Transverse colon (tissue), 4 donors: ENCODE results near the gene NOXO1. TPM values are rescaled to one million over a fixed set of nuclear protein-coding genes. Genes with fewer than 3 reads are reported as not detected.
A peak's percentile ranks its signal among the peaks of the same experiment; 100 is the strongest.

ENCODE experiments used
- DNase-seq: peaks from one replicate; pipeline ENCODE4 v3.0.0-alpha.2; 2019
- H3K27ac ChIP-seq, 4 donors: fragments of 200-600 bp; sonication (generic); 2 replicates each; pipeline ENCODE4 v1.5.1; 2016 to 2018; ENCODE audit warnings: inconsistent platforms in 4 of 4
- H3K27me3 ChIP-seq: fragments of 200-600 bp; sonication (generic); 2 replicates; pipeline ENCODE4 v1.5.1; 2017; ENCODE audit warnings: inconsistent platforms
- H3K36me3 ChIP-seq, 4 donors: fragments of 200-600 bp; sonication (generic); 2 replicates each; pipeline ENCODE4 v1.5.1; 2017 to 2019; ENCODE audit warnings: inconsistent platforms in 4 of 4
- H3K4me1 ChIP-seq, 4 donors: fragments of 200-600 bp; sonication (generic); 2 replicates each; pipeline ENCODE4 v1.5.1; 2017 to 2020; ENCODE audit warnings: inconsistent platforms in 4 of 4
- H3K4me3 ChIP-seq, 4 donors: fragments of 200-600 bp; sonication (generic); 1 replicate in 1 of 4; 2 replicates in 3 of 4; pipeline versions ENCODE4 v1.5.1 to v1.6.1; 2017 to 2019; ENCODE audit warnings: inconsistent platforms in 4 of 4
- H3K9me3 ChIP-seq, 2 donors: fragments of 200-600 bp; sonication (generic); 2 replicates each; pipeline ENCODE4 v1.5.1; 2017 to 2019; ENCODE audit warnings: inconsistent platforms in 2 of 2
- CTCF ChIP-seq, 5 experiments: fragments of 200-600 bp in 3 of 5; fragments of 450-650 bp in 2 of 5; sonication (generic) in 3 of 5; IDR thresholded peaks; 1 replicate in 2 of 5; 2 replicates in 3 of 5; pipeline ENCODE4 v1.5.1; 2016 to 2017; ENCODE audit warnings: antibody characterized with exemption in 5 of 5, inconsistent platforms in 3 of 5, mild to moderate bottlenecking in 2 of 5, moderate library complexity in 1 of 5
- EP300 ChIP-seq: sonication (generic); formaldehyde crosslinking; IDR thresholded peaks from one replicate; pipeline ENCODE4 v1.6.1; 2017; ENCODE audit warnings: antibody characterized with exemption, low read depth
- POLR2A ChIP-seq: fragments of 450-650 bp; IDR thresholded peaks from one replicate; pipeline ENCODE4 v1.6.1; 2016; ENCODE audit warnings: antibody characterized with exemption, mild to moderate bottlenecking, moderate library complexity
- POLR2AphosphoS5 ChIP-seq, 3 donors: sonication (generic); formaldehyde crosslinking; IDR thresholded peaks; one replicate each; pipeline ENCODE4 v1.6.1; 2016; ENCODE audit warnings: antibody characterized with exemption in 3 of 3
- WGBS, 2 donors: methylation state at CpG; one replicate each; pipeline ENCODE4 v1.1.5; 2018; ENCODE audit warnings: low coverage in 1 of 2; 5-methylcytosine and 5-hydroxymethylcytosine counted together
- in situ Hi-C, 4 donors: fragments of 200-750 bp; cut with MboI; loops; one replicate each; pipeline versions ENCODE4 v1.15.0 to v1.15.1; 2017; ENCODE audit warnings: low sequenced_read_pairs in 3 of 4, low pct_ligation_motif_present in 1 of 4, low pct_unique_long_range_greater_than_20kb in 1 of 4
- intact Hi-C: fragments of 100-400 bp; cut with DNase I; formaldehyde crosslinking; loops from one replicate; pipeline ENCODE4 v1.15.1; 2023; ENCODE audit warnings: low total_unique reads
- total RNA-seq, 4 donors: library from RNA; depleted of rRNA; stranded (reverse); fragments of >200 nt; gene quantifications; one replicate each; pipeline ENCODE4 v1.1.0, GENCODE V29; 2016

Gene NOXO1
- total RNA-seq, 4 donors from 2014 or later = 4.2 to 29.8 (median 19.4) TPM

- peaks cover 15 to 42% (median 34%) of the 10 kb centered on the region in 4 donors for H3K4me1 ChIP-seq
- TF ChIP-seq CTCF (IDR thresholded peaks at IDR 0.05) (no peak), POLR2AphosphoS5 (IDR thresholded peaks at IDR 0.05) (no peak), POLR2A (no peak), EP300 (no peak)
- H3K27ac ChIP-seq = peak overlapping the region in 1 of 4 donors; percentile 90
- 85 to 90% methylated on average over 9 to 17 of the region's 17 CpGs for WGBS, 2 donors
- H3K9me3 ChIP-seq = no peaks in the 10 kb centered on the region
- intact Hi-C loops = no loop called here
- peaks cover 0 to 17% (median 4%) of the 10 kb centered on the region in 4 donors for H3K36me3 ChIP-seq
- no peak for DNase-seq
- H3K27me3 ChIP-seq = no peaks in the 10 kb centered on the region
- no peak overlapping the region for H3K4me3 ChIP-seq
- in situ Hi-C loops = no loop called here
Measured at GRCh38 chr16:1938910-1939309, 42.4 kb downstream of the NOXO1 start.

DNA sequence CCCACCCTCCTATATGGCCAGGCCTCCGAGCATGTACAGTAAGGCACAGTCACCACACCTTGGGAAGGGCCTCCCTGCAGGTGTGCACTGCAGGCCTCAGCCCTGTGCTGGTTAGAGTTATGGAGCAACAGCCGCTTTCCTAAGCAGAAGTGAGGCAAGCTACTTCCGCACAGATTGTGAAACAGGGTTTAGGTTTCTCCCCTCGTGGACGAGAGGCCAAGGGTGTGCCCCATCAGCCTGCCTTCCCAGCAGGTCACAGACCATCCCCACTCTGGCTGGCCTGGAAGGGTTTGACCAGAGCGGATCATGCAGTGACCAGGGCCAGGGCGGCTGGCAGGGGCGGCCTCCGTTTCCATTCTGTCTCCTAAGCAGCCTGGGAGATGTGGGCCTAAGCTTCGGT, 43.0 kb downstream of the NOXO1 start:
- no peaks in the 10 kb centered on the region for H3K27me3 ChIP-seq
- H3K27ac ChIP-seq = no peak overlapping the region
- WGBS, 2 donors = 98% methylated on average over 10 of the region's 10 CpGs; no CpG with 5 or more reads in 1 of the 2 donors
- no peaks in the 10 kb centered on the region for H3K9me3 ChIP-seq
- peaks cover 0 to 17% (median 4%) of the 10 kb centered on the region in 4 donors for H3K36me3 ChIP-seq
- H3K4me3 ChIP-seq = no peak overlapping the region
- no peak for DNase-seq
- peaks cover 15 to 36% (median 31%) of the 10 kb centered on the region in 4 donors for H3K4me1 ChIP-seq
- intact Hi-C loops = no loop called here
- in situ Hi-C loops = no loop called here
- no peak for TF ChIP-seq CTCF (IDR thresholded peaks at IDR 0.05)
- no peak for TF ChIP-seq POLR2A
- TF ChIP-seq POLR2AphosphoS5 (IDR thresholded peaks at IDR 0.05) = no peak
- no peak for TF ChIP-seq EP300

- Histone ChIP-seq H3K27ac (no peak overlapping the region), H3K4me1 (peaks cover 8 to 30% (median 24%) of the 10 kb centered on the region in 4 donors), H3K36me3 (peaks cover 0 to 17% (median 4%) of the 10 kb centered on the region in 4 donors), H3K4me3 (no peak overlapping the region), H3K27me3 (no peaks in the 10 kb centered on the region), H3K9me3 (no peaks in the 10 kb centered on the region)
- intact Hi-C loops = no loop called here
- DNase-seq = no peak
- TF ChIP-seq CTCF (IDR thresholded peaks at IDR 0.05) (no peak), POLR2AphosphoS5 (IDR thresholded peaks at IDR 0.05) (no peak), POLR2A (no peak), EP300 (no peak)
- in situ Hi-C loops = no loop called here
- 91% methylated on average over 11 of the region's 11 CpGs; no CpG with 5 or more reads in 1 of the 2 donors for WGBS, 2 donors
Measured at GRCh38 chr16:1936945-1937479, 44.3 kb downstream of the NOXO1 start.

- H3K4me3 ChIP-seq = no peak overlapping the region
- no peaks in the 10 kb centered on the region for H3K27me3 ChIP-seq
- WGBS, 2 donors = 75% methylated on average over 21 of the region's 23 CpGs; no CpG with 5 or more reads in 1 of the 2 donors
- TF ChIP-seq POLR2AphosphoS5 (IDR thresholded peaks at IDR 0.05) = no peak
- TF ChIP-seq EP300 = no peak
- no peak for TF ChIP-seq POLR2A
- no peak for TF ChIP-seq CTCF (IDR thresholded peaks at IDR 0.05)
- intact Hi-C loops (no loop called here), in situ Hi-C loops (loop anchor here in 1 of 4 donors (5.0 kb wide), 1 partner anchor 71 kb away; no protein-coding TSS in a partner anchor)
- H3K27ac ChIP-seq = no peak overlapping the region
- H3K36me3 ChIP-seq = peaks cover 0 to 7% (median under 1%) of the 10 kb centered on the region in 4 donors
- H3K9me3 ChIP-seq = no peaks in the 10 kb centered on the region
- H3K4me1 ChIP-seq = peaks cover 4 to 14% (median 8%) of the 10 kb centered on the region in 4 donors
- DNase-seq = no peak
Measured at GRCh38 chr16:1933097-1933661, 48.1 kb downstream of the NOXO1 start.
